GM10266 (cell line): ENCODE data around the gene APP.

ENCODE experiments used
- DNase-seq: peaks from one replicate; pipeline ENCODE4 v3.0.0; 2012; ENCODE audit errors: extremely low spot score
- TF ChIP-seq, protein P1 (sequence below): IDR thresholded peaks from 2 replicates; pipeline ENCODE4 v1.5.1; 2012; ENCODE audit warnings: mild to moderate bottlenecking, low read depth; ENCODE audit not compliant: control insufficient read depth, insufficient read depth; ENCODE audit errors: missing control alignments

The APP gene

DNA sequence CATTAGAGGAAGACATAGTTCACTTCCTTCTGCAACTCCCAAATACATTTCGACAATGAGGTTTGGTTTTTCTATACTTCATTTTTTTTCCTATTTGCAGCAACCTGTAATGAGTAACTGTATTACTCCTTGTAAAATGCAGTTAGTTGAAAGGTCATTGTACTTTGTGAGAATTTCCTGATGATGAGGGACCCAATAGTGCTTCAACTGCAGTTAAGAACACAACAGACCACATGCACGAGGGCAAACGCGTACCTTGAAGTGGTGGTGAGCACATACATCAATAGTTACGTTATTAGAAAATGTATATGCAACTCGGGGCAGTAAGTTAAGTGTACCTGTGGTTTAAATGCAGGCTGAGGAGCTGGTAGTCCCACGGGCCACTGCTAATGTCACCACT lies 264.0 kb downstream of the APP start:
- TF ChIP-seq, protein P1, sequence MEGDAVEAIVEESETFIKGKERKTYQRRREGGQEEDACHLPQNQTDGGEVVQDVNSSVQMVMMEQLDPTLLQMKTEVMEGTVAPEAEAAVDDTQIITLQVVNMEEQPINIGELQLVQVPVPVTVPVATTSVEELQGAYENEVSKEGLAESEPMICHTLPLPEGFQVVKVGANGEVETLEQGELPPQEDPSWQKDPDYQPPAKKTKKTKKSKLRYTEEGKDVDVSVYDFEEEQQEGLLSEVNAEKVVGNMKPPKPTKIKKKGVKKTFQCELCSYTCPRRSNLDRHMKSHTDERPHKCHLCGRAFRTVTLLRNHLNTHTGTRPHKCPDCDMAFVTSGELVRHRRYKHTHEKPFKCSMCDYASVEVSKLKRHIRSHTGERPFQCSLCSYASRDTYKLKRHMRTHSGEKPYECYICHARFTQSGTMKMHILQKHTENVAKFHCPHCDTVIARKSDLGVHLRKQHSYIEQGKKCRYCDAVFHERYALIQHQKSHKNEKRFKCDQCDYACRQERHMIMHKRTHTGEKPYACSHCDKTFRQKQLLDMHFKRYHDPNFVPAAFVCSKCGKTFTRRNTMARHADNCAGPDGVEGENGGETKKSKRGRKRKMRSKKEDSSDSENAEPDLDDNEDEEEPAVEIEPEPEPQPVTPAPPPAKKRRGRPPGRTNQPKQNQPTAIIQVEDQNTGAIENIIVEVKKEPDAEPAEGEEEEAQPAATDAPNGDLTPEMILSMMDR: no peak
- no peak for DNase-seq

DNA sequence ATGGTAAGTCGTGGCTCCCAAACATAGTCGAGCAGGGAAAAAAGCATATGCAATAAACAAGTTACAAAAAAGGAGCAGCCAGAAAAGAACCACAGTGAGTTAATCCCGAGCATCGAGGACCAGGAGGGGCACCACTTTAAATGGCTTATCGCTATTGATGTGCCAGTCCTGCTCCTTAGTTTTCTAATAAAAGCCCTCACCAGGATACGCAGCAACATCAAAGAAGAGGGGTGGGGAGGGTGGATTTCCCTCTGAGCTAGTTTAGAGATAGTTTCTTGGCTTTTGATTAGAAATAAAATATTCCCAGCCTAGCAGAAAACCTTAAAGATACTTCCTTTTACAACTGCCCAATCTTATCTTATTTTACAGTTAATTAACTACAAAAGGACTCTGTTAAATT lies 265.4 kb downstream of the APP start:
- TF ChIP-seq, protein P1: no peak
- no peak for DNase-seq

DNA sequence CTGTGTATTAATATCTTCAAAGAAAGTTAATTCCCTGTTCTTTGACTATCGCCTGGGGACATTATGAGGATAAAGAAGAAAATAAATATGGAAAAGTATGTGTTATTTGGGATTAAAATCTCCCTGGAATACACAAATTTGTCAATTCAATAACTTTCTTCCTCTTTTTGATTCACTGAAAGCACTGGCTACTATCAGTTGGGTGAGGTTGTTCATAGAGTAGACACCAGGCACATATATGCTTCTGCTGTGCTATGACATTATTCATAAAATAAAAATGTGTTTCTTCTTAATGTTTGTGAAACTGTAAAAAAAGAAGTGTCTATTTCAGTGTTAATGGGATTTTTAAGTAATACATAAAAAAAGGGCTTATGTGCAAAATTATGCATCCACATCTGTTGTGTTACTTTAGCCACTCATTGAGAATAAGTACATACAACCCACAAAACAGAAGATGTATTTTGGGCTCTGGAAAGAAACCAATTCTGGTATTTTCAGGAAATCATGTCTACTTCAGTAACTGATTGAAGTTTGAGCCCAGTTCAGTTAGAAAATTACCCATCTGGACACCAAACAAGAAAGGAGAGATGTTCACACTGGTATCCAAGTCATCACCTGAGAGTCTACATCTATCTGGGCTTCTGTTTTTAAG lies 266.4 kb downstream of the APP start:
- TF ChIP-seq, protein P1: no peak
- DNase-seq: no peak

DNA sequence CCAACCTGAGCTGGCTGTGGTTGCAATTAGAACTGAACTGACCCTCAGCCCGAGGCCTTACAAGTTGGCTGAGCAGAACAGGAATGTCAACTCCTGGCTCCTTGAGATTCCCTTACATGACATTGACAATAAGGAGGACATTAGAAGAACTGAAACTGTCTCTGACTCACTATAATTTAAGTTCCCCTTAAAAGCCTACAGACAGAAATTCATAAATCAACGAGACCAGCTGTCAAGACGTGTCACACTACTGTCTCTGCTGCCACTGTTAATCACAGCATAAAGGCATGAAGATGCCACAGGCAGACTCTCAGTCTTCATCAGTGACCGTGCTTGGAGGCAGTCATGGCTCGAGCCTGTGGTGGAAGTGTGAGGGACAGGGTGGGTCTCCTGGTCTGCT lies 267.0 kb downstream of the APP start:
- TF ChIP-seq, protein P1: no peak
- DNase-seq: no peak

DNA sequence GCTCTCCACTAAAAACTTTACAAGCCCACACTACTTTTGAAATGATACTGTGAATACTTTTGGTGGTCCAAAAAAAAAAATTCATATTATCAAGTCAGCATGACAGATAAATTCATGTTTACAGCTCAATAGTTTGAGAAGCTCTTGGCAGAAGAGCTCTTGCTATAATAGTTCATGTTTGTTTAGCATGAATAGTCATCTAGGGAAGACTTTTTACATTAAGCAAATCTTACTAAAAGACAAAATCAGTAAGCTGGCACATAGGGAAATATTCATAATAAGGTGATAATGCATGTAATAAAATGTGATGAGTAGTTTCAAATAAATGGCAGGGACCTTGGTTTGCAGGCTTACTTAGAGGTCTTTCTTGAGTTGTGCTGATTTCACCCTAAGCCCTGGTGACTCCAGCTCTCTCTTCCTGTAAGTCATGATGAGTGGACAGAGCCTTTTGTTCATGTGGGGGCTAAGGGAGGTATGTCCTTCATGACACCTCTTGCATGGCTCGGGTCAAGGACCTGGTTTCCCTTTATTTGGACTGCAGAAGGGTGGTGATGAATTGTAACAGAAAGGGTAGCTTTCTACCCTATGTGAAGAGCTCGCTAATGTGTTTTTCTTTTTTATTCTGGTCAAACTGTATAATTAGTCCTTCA lies 269.1 kb downstream of the APP start:
- TF ChIP-seq, protein P1: no peak
- DNase-seq: no peak

DNA sequence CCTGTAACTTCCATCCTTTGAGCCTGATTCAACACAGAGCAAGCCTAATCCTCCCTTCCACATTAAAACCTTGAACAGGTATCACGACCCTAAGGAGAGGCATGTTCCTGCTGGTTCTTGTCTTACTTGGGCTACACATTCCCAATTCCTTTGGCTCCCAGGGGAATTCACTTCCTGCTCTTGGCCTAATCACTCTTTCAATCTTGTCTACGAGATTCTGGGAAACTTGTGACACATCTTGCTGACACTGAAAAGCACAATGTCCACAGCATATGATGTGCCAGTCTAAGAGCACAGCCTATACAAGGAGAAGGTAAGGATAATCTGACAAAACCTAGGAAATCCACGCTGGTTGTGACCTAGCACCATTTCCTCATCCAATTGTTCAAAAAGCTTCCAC lies 271.9 kb downstream of the APP start:
- TF ChIP-seq, protein P1: no peak
- no peak for DNase-seq

DNA sequence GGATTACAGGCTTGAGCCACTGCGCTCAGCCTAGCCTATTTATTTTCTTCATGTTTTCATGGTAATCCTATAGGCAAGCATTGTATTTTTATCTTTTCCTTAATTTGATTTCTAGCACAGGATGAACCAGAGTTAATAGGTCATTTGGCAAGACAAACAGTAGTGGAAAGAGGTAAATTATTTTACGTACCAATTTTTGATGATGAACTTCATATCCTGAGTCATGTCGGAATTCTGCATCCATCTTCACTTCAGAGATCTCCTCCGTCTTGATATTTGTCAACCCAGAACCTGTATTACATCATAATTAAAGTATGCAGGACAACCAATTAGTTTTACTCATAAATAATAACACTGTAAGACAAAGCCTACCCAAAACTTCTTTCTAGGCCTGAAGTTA lies 273.2 kb downstream of the APP start:
- no peak for DNase-seq

More for the DNA sequence above, 273.2 kb downstream of the APP start:
- TF ChIP-seq, protein P1: no peak
